ENCODE measurements around the gene CMTM8.

CMTM8 gene

DNA sequence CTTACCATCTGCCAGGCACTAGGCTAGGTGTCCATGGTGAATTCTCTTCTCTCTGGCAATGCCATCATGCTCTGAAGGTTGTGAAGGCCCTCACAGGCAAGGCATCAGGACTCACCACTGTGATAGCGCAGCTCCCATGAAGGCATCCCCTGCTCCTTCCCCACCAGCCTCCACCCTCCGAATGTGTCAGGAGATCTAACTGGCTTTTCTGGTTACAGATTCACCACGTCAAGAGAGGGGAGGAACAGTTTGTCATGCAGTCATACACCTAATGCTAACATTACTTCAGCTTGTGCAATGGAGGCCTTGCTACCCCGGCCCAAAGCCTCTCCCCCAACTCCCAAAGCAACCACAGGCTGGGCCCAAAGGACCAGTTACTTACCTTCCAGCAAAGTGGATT is 8.9 kb upstream of the CMTM8 start:
- no peak for TF ChIP-seq GLIS3 (CRISPR knock-in tag; IDR thresholded peaks at IDR 0.05)
- TF ChIP-seq ESRRG (CRISPR knock-in tag; IDR thresholded peaks at IDR 0.05), result no peak
- no peak for TF ChIP-seq ZNF70 (CRISPR knock-in tag; IDR thresholded peaks at IDR 0.05)
- no peak for TF ChIP-seq RARB (CRISPR knock-in tag; IDR thresholded peaks at IDR 0.05)
- ATAC-seq, result no peak

DNA sequence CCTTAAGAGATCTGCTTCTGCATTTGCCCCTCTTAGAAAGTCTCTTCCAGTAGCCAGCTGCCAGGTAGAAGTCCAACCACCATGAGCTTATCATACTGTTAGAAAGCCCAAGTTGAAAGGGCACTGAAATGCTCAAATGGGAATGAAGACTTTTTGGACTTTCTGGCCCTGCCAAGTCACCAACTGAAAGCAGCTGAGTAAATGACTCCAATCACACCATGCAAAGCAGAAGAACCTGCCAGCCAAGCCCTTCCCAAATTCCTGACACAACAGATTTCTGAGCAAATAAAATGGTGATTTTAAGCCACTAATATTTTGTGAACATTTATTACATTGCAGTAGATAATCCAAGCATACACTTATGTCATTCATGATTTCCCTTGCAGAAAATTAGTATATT is 2.1 kb upstream of the CMTM8 start:
- TF ChIP-seq BACH2 (CRISPR knock-in tag; IDR thresholded peaks at IDR 0.05; ENCODE audit: borderline replicate concordance), result no peak
- TF ChIP-seq, protein P1, sequence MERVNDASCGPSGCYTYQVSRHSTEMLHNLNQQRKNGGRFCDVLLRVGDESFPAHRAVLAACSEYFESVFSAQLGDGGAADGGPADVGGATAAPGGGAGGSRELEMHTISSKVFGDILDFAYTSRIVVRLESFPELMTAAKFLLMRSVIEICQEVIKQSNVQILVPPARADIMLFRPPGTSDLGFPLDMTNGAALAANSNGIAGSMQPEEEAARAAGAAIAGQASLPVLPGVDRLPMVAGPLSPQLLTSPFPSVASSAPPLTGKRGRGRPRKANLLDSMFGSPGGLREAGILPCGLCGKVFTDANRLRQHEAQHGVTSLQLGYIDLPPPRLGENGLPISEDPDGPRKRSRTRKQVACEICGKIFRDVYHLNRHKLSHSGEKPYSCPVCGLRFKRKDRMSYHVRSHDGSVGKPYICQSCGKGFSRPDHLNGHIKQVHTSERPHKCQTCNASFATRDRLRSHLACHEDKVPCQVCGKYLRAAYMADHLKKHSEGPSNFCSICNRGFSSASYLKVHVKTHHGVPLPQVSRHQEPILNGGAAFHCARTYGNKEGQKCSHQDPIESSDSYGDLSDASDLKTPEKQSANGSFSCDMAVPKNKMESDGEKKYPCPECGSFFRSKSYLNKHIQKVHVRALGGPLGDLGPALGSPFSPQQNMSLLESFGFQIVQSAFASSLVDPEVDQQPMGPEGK (CRISPR knock-in tag; IDR thresholded peaks at IDR 0.05; ENCODE audit: borderline replicate concordance), result no peak
- TF ChIP-seq ESRRG (CRISPR knock-in tag; IDR thresholded peaks at IDR 0.05), result no peak
- TF ChIP-seq ZNF8 (CRISPR knock-in tag; IDR thresholded peaks at IDR 0.05), result no peak
- TF ChIP-seq, protein P2, sequence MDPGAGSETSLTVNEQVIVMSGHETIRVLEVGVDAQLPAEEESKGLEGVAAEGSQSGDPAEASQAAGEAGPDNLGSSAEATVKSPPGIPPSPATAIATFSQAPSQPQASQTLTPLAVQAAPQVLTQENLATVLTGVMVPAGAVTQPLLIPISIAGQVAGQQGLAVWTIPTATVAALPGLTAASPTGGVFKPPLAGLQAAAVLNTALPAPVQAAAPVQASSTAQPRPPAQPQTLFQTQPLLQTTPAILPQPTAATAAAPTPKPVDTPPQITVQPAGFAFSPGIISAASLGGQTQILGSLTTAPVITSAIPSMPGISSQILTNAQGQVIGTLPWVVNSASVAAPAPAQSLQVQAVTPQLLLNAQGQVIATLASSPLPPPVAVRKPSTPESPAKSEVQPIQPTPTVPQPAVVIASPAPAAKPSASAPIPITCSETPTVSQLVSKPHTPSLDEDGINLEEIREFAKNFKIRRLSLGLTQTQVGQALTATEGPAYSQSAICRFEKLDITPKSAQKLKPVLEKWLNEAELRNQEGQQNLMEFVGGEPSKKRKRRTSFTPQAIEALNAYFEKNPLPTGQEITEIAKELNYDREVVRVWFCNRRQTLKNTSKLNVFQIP (CRISPR knock-in tag; IDR thresholded peaks at IDR 0.05; ENCODE audit: borderline replicate concordance, low read depth), result no peak
- TF ChIP-seq ZFP3 (CRISPR knock-in tag; IDR thresholded peaks at IDR 0.05), result no peak
- TF ChIP-seq, protein P3, sequence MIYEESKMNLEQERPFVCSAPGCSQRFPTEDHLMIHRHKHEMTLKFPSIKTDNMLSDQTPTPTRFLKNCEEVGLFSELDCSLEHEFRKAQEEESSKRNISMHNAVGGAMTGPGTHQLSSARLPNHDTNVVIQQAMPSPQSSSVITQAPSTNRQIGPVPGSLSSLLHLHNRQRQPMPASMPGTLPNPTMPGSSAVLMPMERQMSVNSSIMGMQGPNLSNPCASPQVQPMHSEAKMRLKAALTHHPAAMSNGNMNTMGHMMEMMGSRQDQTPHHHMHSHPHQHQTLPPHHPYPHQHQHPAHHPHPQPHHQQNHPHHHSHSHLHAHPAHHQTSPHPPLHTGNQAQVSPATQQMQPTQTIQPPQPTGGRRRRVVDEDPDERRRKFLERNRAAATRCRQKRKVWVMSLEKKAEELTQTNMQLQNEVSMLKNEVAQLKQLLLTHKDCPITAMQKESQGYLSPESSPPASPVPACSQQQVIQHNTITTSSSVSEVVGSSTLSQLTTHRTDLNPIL (CRISPR knock-in tag; IDR thresholded peaks at IDR 0.05; ENCODE audit: low read depth), result no peak
- ATAC-seq, result no peak

DNA sequence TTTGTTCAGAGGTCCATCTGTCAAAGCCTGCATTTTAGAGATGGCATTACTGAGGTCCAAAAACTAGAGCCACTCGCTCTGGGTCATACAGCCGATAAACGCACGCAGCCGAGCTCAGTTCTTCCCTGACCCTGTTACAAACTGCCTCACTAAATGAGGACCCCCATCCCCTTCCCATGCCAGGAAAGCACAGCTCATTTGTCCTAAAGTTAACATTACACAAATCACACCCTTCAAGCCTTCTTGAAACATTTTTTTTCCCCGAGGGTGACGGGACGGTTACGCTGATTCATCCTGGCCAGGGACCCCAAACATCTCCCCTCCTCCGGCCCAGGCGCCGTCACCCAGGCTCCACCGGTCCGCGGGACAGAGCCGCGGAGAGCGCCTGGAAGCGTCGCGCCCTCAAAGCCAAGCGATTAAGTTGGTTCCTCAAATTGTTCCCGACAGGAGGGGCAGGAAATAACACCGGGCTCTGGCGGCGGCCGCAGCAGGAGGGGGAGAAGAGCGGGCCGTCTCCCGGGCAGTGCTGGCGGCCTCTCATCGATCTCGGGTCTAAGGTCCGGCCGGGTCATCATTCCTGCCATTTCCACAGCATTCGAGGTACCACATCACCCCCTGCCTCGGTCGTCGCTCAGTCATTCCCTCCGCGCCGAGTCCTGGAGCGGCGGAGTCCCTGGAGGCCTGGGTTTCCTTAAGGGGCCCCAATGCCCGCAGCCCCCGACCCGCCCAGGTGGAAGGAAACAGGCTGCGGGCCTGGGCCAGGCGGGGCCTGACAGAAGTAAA is 619 bp upstream of the CMTM8 start:
- TF ChIP-seq PPARA (CRISPR knock-in tag; IDR thresholded peaks at IDR 0.05; ENCODE audit: borderline replicate concordance) (no peak), ARNTL (CRISPR knock-in tag; IDR thresholded peaks at IDR 0.05; ENCODE audit: borderline replicate concordance, low read depth) (no peak), ESRRG (CRISPR knock-in tag; IDR thresholded peaks at IDR 0.05) (no peak), TCF4 (CRISPR knock-in tag; IDR thresholded peaks at IDR 0.05; ENCODE audit: borderline replicate concordance) (no peak), ZNF565 (CRISPR knock-in tag; conservative IDR thresholded peaks at IDR 0.05; ENCODE audit: low read depth) (no peak), ZFP30 (CRISPR knock-in tag; IDR thresholded peaks at IDR 0.05) (no peak), ISL1 (CRISPR knock-in tag; IDR thresholded peaks at IDR 0.05) (no peak), CSDC2 (CRISPR knock-in tag; IDR thresholded peaks at IDR 0.05) (no peak), ZNF8 (CRISPR knock-in tag; IDR thresholded peaks at IDR 0.05) (no peak), RARB (CRISPR knock-in tag; IDR thresholded peaks at IDR 0.05) (no peak), SNAI2 (CRISPR knock-in tag; IDR thresholded peaks at IDR 0.05) (no peak), ZNF70 (CRISPR knock-in tag; IDR thresholded peaks at IDR 0.05) (no peak), ZC3H10 (CRISPR knock-in tag; IDR thresholded peaks at IDR 0.05) (no peak), TOX (CRISPR knock-in tag; IDR thresholded peaks at IDR 0.05; ENCODE audit: borderline replicate concordance) (no peak)
- TF ChIP-seq, protein P4, sequence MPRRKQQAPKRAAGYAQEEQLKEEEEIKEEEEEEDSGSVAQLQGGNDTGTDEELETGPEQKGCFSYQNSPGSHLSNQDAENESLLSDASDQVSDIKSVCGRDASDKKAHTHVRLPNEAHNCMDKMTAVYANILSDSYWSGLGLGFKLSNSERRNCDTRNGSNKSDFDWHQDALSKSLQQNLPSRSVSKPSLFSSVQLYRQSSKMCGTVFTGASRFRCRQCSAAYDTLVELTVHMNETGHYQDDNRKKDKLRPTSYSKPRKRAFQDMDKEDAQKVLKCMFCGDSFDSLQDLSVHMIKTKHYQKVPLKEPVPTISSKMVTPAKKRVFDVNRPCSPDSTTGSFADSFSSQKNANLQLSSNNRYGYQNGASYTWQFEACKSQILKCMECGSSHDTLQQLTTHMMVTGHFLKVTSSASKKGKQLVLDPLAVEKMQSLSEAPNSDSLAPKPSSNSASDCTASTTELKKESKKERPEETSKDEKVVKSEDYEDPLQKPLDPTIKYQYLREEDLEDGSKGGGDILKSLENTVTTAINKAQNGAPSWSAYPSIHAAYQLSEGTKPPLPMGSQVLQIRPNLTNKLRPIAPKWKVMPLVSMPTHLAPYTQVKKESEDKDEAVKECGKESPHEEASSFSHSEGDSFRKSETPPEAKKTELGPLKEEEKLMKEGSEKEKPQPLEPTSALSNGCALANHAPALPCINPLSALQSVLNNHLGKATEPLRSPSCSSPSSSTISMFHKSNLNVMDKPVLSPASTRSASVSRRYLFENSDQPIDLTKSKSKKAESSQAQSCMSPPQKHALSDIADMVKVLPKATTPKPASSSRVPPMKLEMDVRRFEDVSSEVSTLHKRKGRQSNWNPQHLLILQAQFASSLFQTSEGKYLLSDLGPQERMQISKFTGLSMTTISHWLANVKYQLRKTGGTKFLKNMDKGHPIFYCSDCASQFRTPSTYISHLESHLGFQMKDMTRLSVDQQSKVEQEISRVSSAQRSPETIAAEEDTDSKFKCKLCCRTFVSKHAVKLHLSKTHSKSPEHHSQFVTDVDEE (CRISPR knock-in tag; IDR thresholded peaks at IDR 0.05), result no peak
- TF ChIP-seq, protein P5, sequence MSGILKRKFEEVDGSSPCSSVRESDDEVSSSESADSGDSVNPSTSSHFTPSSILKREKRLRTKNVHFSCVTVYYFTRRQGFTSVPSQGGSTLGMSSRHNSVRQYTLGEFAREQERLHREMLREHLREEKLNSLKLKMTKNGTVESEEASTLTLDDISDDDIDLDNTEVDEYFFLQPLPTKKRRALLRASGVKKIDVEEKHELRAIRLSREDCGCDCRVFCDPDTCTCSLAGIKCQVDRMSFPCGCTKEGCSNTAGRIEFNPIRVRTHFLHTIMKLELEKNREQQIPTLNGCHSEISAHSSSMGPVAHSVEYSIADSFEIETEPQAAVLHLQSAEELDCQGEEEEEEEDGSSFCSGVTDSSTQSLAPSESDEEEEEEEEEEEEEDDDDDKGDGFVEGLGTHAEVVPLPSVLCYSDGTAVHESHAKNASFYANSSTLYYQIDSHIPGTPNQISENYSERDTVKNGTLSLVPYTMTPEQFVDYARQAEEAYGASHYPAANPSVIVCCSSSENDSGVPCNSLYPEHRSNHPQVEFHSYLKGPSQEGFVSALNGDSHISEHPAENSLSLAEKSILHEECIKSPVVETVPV (CRISPR knock-in tag; IDR thresholded peaks at IDR 0.05), result no peak
- ATAC-seq, result peak; percentile 44

Data from SK-N-SH treated with all-trans-retinoic acid at 6 μM for 48 hours (cell line).